ENCODE data around the gene CHKB.

The CHKB gene

GRCh38 chr22:50581031-50581949 lies 1.4 kb downstream of the CHKB start:
- Histone ChIP-seq H3K4me1 (ENCODE audit: control insufficient read depth, insufficient read depth, low read length) (peaks cover 11% of the 10 kb centered on the region), H3K36me3 (ENCODE audit: control insufficient read depth, insufficient read depth, low read length) (no peaks in the 10 kb centered on the region), H3K27me3 (ENCODE audit: control insufficient read depth, insufficient read depth, low read length) (peaks cover 6% of the 10 kb centered on the region), H3K9ac (ENCODE audit: low read length) (peak overlapping the region; percentile 20), H3K4me3 (ENCODE audit: low read length) (peak overlapping the region; percentile 77), H3K27ac (ENCODE audit: low read depth, low read length) (no peak overlapping the region)

- Histone ChIP-seq H3K4me1 (ENCODE audit: control insufficient read depth, insufficient read depth, low read length) (peaks cover 11% of the 10 kb centered on the region), H3K9ac (ENCODE audit: low read length) (no peak overlapping the region)
These were observed 2.9 kb downstream of the CHKB start for GRCh38 chr22:50579752-50580151.

GRCh38 chr22:50578776-50579310 lies 3.8 kb downstream of the CHKB start:
- peaks cover 11% of the 10 kb centered on the region for H3K4me1 ChIP-seq (ENCODE audit: control insufficient read depth, insufficient read depth, low read length)
- H3K4me3 ChIP-seq (ENCODE audit: low read length), result no peak overlapping the region
- H3K27me3 ChIP-seq (ENCODE audit: control insufficient read depth, insufficient read depth, low read length), result peaks cover 6% of the 10 kb centered on the region
- H3K27ac ChIP-seq (ENCODE audit: low read depth, low read length), result no peak overlapping the region
- no peaks in the 10 kb centered on the region for H3K36me3 ChIP-seq (ENCODE audit: control insufficient read depth, insufficient read depth, low read length)
- no peak overlapping the region for H3K9ac ChIP-seq (ENCODE audit: low read length)

More at GRCh38 chr22:50579752-50580151, 2.9 kb downstream of the CHKB start:
- H3K4me3 ChIP-seq (ENCODE audit: low read length), result no peak overlapping the region
- H3K27ac ChIP-seq (ENCODE audit: low read depth, low read length), result no peak overlapping the region
- H3K36me3 ChIP-seq (ENCODE audit: control insufficient read depth, insufficient read depth, low read length), result no peaks in the 10 kb centered on the region
- H3K27me3 ChIP-seq (ENCODE audit: control insufficient read depth, insufficient read depth, low read length), result peaks cover 6% of the 10 kb centered on the region

- H3K36me3 ChIP-seq (ENCODE audit: control insufficient read depth, insufficient read depth, low read length), result no peaks in the 10 kb centered on the region
- peaks cover 6% of the 10 kb centered on the region for H3K27me3 ChIP-seq (ENCODE audit: control insufficient read depth, insufficient read depth, low read length)
- H3K4me1 ChIP-seq (ENCODE audit: control insufficient read depth, insufficient read depth, low read length), result peaks cover 6% of the 10 kb centered on the region
- H3K4me3 ChIP-seq (ENCODE audit: low read length), result no peak within 1 kb of the TSS
- H3K9ac ChIP-seq (ENCODE audit: low read length), result no peak within 1 kb of the TSS
- H3K27ac ChIP-seq (ENCODE audit: low read depth, low read length), result no peak within 1 kb of the TSS
These were observed 4.5 kb downstream of the CHKB start, which contains the start of gene CPT1B for GRCh38 chr22:50577987-50578775. Gene CPT1B, minus strand, starts transcription at chr22:50578427. Its CDS starts 512 bp downstream, at chr22:50577915.

- H3K9ac ChIP-seq (ENCODE audit: low read length), result no peak overlapping the region
- no peak overlapping the region for H3K4me3 ChIP-seq (ENCODE audit: low read length)
- no peaks in the 10 kb centered on the region for H3K36me3 ChIP-seq (ENCODE audit: control insufficient read depth, insufficient read depth, low read length)
- no peak overlapping the region for H3K27ac ChIP-seq (ENCODE audit: low read depth, low read length)
- H3K27me3 ChIP-seq (ENCODE audit: control insufficient read depth, insufficient read depth, low read length), result peaks cover 6% of the 10 kb centered on the region
- peaks cover 6% of the 10 kb centered on the region for H3K4me1 ChIP-seq (ENCODE audit: control insufficient read depth, insufficient read depth, low read length)
These were observed 5.0 kb downstream of the CHKB start for GRCh38 chr22:50577697-50577986.

- Histone ChIP-seq H3K4me1 (ENCODE audit: control insufficient read depth, insufficient read depth, low read length) (peaks cover 6% of the 10 kb centered on the region), H3K36me3 (ENCODE audit: control insufficient read depth, insufficient read depth, low read length) (no peaks in the 10 kb centered on the region), H3K4me3 (ENCODE audit: low read length) (no peak overlapping the region), H3K27me3 (ENCODE audit: control insufficient read depth, insufficient read depth, low read length) (peaks cover 6% of the 10 kb centered on the region), H3K9ac (ENCODE audit: low read length) (no peak overlapping the region), H3K27ac (ENCODE audit: low read depth, low read length) (no peak overlapping the region)
These were observed 5.6 kb downstream of the CHKB start for GRCh38 chr22:50576806-50577696.

GRCh38 chr22:50576070-50576469 lies 6.6 kb downstream of the CHKB start:
- peaks cover 4% of the 10 kb centered on the region for H3K36me3 ChIP-seq (ENCODE audit: control insufficient read depth, insufficient read depth, low read length)
- peaks cover 6% of the 10 kb centered on the region for H3K4me1 ChIP-seq (ENCODE audit: control insufficient read depth, insufficient read depth, low read length)
- no peak overlapping the region for H3K27ac ChIP-seq (ENCODE audit: low read depth, low read length)
- no peak overlapping the region for H3K4me3 ChIP-seq (ENCODE audit: low read length)
- H3K9ac ChIP-seq (ENCODE audit: low read length), result no peak overlapping the region
- H3K27me3 ChIP-seq (ENCODE audit: control insufficient read depth, insufficient read depth, low read length), result peaks cover 6% of the 10 kb centered on the region

GRCh38 chr22:50575426-50575941 lies 7.2 kb downstream of the CHKB start:
- peaks cover 6% of the 10 kb centered on the region for H3K27me3 ChIP-seq (ENCODE audit: control insufficient read depth, insufficient read depth, low read length)
- no peak overlapping the region for H3K27ac ChIP-seq (ENCODE audit: low read depth, low read length)
- peaks cover 4% of the 10 kb centered on the region for H3K36me3 ChIP-seq (ENCODE audit: control insufficient read depth, insufficient read depth, low read length)
- no peak overlapping the region for H3K4me3 ChIP-seq (ENCODE audit: low read length)
- H3K4me1 ChIP-seq (ENCODE audit: control insufficient read depth, insufficient read depth, low read length), result peaks cover 6% of the 10 kb centered on the region
- H3K9ac ChIP-seq (ENCODE audit: low read length), result no peak overlapping the region

GRCh38 chr22:50574383-50574755 lies 8.3 kb downstream of the CHKB start:
- Histone ChIP-seq H3K27me3 (ENCODE audit: control insufficient read depth, insufficient read depth, low read length) (peaks cover 6% of the 10 kb centered on the region), H3K4me1 (ENCODE audit: control insufficient read depth, insufficient read depth, low read length) (peaks cover 6% of the 10 kb centered on the region), H3K9ac (ENCODE audit: low read length) (no peak overlapping the region), H3K4me3 (ENCODE audit: low read length) (no peak overlapping the region), H3K27ac (ENCODE audit: low read depth, low read length) (no peak overlapping the region), H3K36me3 (ENCODE audit: control insufficient read depth, insufficient read depth, low read length) (peaks cover 5% of the 10 kb centered on the region)

GRCh38 chr22:50573491-50574382 lies 8.9 kb downstream of the CHKB start:
- H3K27me3 ChIP-seq (ENCODE audit: control insufficient read depth, insufficient read depth, low read length), result peaks cover 6% of the 10 kb centered on the region
- H3K4me3 ChIP-seq (ENCODE audit: low read length), result no peak overlapping the region
- H3K9ac ChIP-seq (ENCODE audit: low read length), result no peak overlapping the region
- no peak overlapping the region for H3K27ac ChIP-seq (ENCODE audit: low read depth, low read length)
- H3K36me3 ChIP-seq (ENCODE audit: control insufficient read depth, insufficient read depth, low read length), result peaks cover 9% of the 10 kb centered on the region
- H3K4me1 ChIP-seq (ENCODE audit: control insufficient read depth, insufficient read depth, low read length), result peaks cover 3% of the 10 kb centered on the region

GRCh38 chr22:50572965-50573364 lies 9.7 kb downstream of the CHKB start:
- peaks cover 9% of the 10 kb centered on the region for H3K36me3 ChIP-seq (ENCODE audit: control insufficient read depth, insufficient read depth, low read length)
- no peak overlapping the region for H3K27ac ChIP-seq (ENCODE audit: low read depth, low read length)
- no peak overlapping the region for H3K9ac ChIP-seq (ENCODE audit: low read length)
- no peak overlapping the region for H3K4me3 ChIP-seq (ENCODE audit: low read length)
- H3K27me3 ChIP-seq (ENCODE audit: control insufficient read depth, insufficient read depth, low read length), result peaks cover 6% of the 10 kb centered on the region
- no peaks in the 10 kb centered on the region for H3K4me1 ChIP-seq (ENCODE audit: control insufficient read depth, insufficient read depth, low read length)
